HT1080 (cell line): ENCODE data around the gene JAK3. TPM values are rescaled to one million over a fixed set of nuclear protein-coding genes. Genes with fewer than 3 reads are reported as not detected.

Source experiments
- DNase-seq: peaks from one replicate; pipeline ENCODE4 v3.0.0-alpha.2; 2015; ENCODE audit warnings: low read depth
- total RNA-seq: library from RNA; depleted of rRNA; stranded (reverse); fragments of >200 nt; shearing (Covaris generic); gene quantifications from 2 replicates; pipeline ENCODE4 v1.2.3, GENCODE V29; 2014

JAK3 gene
- total RNA-seq, 1 experiment from 2014 or later, result 0.06 TPM

- DNase-seq, result no peak
Observed at GRCh38 chr19:17841810-17842662, 5.7 kb downstream of the JAK3 start.

DNA sequence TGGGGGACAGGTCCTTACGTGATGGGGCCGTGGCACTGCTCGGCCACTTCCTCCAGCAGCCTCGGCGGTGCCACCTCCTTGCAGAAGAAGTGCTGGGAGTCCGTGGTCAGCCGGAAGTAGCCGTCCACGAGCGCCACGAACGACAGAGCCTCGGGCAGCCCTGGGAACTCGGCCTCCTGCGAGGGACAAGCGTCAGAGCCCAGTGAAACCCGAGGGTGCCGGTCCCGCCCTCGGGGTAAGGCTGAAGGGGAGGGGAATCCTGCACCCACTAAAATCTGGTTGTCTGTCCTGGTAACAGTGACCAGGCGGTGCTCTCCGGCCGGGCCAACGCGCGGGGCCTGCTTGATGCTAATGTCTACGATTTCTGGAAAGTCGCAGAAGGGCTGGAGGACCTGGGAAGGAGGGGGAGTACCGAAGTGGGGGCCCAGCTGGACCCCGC lies 6.4 kb downstream of the JAK3 start:
- DNase-seq, result no peak

DNA sequence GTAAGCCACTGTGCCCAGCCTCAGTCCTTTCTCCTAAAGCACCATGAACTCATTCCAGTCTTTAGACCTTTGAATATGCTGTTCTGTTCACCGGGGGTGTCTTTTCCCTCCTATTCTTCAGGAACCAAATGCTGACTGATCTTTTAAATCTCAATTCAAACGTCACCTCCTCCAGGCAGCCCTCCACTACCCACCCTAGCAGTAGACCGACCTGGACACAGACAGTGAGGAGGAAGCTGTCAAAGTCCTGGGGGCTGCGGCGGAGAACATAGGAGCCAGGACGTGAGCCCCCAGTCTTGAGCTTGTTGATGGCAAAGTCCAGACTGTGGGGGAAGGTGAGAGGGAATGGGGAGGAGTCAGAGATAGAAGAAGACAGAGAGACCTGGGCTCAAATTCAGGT lies 7.8 kb downstream of the JAK3 start:
- no peak for DNase-seq

GRCh38 chr19:17837972-17838371 lies 9.8 kb downstream of the JAK3 start:
- no peak for DNase-seq

GRCh38 chr19:17836530-17836929 lies 11.3 kb downstream of the JAK3 start:
- DNase-seq, result no peak

GRCh38 chr19:17835182-17836006 lies 12.4 kb downstream of the JAK3 start:
- DNase-seq, result no peak

- DNase-seq, result no peak
Observed at GRCh38 chr19:17834350-17835181, 13.2 kb downstream of the JAK3 start.

DNA sequence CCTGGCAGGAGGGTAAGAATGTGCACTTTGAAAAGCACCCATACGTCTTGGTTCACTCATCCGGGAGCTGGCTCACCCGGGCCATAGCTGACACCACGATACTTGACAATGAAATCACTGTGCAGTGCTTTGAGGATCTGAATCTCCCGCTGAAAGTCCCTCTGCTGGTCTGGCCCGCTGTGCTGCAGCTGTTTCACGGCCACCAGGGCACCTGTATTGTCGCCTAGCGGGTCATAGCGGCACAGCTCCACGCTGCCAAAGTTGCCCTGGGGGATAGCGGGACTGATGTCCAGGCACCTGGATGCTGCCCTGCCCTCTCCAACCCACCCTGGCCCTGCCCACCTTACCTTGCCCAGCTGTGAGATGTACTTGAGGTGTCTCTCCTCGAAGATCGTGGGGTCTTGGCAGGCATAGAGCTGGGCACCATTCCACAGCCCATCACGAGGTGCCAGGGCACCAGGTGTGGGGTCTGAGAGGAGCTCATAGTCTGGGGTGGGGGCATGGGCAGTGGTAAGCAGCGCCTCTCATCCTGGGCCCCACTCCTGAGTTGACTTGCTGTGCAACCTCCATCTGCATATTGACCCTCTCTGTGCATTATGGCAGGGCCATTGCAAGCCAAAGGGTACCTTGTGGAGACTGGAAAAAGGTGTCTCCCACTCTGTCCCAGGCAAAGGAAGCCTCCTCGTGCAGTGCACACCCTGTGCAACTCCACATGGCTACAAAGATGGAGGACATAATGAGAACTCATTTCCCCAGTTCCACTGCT lies 15.2 kb downstream of the JAK3 start:
- DNase-seq, result no peak

DNA sequence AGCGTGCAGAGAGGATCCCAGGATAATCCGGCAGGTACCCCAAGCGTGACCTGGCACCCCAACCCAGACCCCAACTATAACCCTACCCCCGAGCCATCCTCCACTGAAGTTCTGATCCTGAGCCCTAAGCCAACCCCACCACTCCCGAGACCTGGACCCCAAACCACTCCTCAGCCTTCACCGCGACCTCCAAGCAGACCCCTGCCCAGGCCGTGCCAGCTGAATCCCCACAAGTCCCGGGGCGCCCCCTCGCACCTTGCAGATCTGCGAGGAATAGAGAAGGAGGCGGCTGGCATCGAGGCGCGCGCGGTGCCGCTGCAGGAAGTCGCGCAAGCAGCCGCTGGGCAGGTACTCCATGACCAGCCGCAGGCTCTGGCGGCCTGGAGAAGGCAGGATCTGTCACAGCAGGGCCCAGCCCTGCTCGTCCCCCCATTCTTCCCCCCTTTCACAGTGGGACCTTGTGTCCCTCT lies 16.3 kb downstream of the JAK3 start:
- DNase-seq, result no peak

GRCh38 chr19:17830567-17831418 lies 17.0 kb downstream of the JAK3 start:
- DNase-seq, result no peak

GRCh38 chr19:17829855-17830566 lies 17.8 kb downstream of the JAK3 start:
- no peak for DNase-seq

DNA sequence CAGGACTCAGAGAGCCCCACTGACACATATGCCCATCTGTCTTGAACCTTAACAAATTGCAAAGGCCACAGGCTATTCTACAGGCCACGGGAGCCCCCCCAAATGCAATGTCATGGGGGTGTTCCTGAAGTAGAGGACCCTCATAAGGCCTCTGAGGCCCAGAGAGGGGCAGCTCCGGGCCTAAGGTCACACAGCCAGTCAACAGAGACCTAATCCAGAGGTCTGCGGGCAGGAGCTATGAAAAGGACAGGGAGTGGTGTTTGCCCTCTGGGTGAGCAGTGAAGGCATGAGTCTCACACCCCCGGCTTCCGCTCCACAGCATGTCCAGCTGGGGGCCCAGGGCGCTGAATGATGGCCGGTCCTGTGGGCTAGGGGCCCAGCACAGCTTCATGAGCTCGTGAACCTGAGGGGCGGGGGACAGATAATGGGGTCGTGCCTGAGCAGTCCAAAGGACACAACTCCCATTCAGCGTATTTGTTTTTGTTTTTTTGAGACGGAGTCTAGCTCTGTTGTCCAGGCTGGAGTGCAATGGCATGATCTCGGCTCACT lies 21.2 kb downstream of the JAK3 start:
- no peak for DNase-seq

DNA sequence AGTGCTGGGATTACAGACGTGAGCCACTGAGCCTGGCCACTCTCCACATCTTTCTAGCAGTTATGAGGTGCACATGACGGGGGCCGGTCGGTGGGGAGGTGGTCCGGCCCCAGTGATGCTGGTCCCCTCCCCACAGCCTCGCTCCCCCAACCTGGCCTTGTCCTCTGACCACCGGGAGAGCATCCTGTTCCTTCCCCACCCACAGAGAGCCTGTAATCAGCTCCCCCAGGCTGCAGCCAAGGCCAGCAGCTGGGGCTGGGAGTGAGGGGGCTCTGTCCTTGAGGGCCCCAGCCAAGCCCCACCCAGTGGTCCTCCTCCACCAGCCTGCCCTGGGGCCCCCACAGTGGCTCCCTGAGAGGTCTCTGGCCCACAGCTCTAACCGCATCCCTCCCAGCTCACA lies 23.4 kb downstream of the JAK3 start:
- no peak for DNase-seq

GRCh38 chr19:17821190-17821589 lies 26.6 kb downstream of the JAK3 start, which contains the start of gene INSL3:
TSS of gene INSL3 (minus strand) at chr19:17821519. CDS start at chr19:17821506, 13 bp downstream.
- DNase-seq, result no peak

GRCh38 chr19:17817668-17818363 lies 30.0 kb downstream of the JAK3 start:
- no peak for DNase-seq

GRCh38 chr19:17812099-17812498 lies 35.7 kb downstream of the JAK3 start:
- DNase-seq, result no peak

DNA sequence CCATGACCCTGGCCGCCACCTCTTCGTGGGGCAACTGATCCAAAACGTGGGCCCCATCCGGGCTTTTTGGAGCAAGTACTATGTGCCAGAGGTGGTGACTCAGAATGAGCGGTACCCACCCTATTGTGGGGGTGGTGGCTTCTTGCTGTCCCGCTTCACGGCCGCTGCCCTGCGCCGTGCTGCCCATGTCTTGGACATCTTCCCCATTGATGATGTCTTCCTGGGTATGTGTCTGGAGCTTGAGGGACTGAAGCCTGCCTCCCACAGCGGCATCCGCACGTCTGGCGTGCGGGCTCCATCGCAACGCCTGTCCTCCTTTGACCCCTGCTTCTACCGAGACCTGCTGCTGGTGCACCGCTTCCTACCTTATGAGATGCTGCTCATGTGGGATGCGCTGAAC lies 36.1 kb downstream of the JAK3 start:
- DNase-seq, result no peak

DNA sequence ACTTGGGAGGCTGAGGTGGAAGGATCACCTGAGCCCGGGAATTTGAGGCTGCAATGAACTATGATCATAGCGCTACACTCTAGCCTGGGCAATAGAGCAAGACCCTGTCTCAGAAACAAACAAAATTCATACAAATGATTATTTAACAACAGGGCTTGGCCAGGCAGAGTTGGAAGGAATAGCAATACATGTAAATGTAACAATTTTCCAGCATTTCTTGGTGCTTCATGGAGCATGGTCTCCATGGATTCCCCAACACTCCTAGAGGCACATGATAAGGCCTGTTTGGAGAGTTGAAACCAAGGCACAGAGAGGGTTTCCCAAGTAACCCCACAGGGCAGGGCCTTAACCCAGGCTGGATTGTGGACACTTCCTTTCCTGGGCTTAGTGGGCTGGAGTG lies 36.7 kb downstream of the JAK3 start:
- DNase-seq, result no peak
